Lower lobe of right lung (tissue), 2 donors: ENCODE measurements around the gene BRIP1. TPM values are rescaled to one million over a fixed set of nuclear protein-coding genes. Genes with fewer than 3 reads are reported as not detected.

Source experiments
- ATAC-seq, 2 donors: fragments of 200-7000 bp; cut with Tn5 transposase; one replicate each; pipeline ENCODE4 v1.9.1; 2020 to 2022; ENCODE audit warnings: mild to moderate bottlenecking in 2 of 2, moderate library complexity in 2 of 2
- DNase-seq: peaks from one replicate; pipeline ENCODE4 v3.0.0-alpha.2; 2020
- H3K27ac ChIP-seq: fragments of 200-600 bp; one replicate; pipeline ENCODE4 v1.8.0; 2022
- H3K27me3 ChIP-seq: fragments of 200-600 bp; one replicate; pipeline ENCODE4 v1.8.0; 2022; ENCODE audit warnings: low read depth
- H3K36me3 ChIP-seq: fragments of 200-600 bp; one replicate; pipeline ENCODE4 v1.8.0; 2022; ENCODE audit warnings: mild to moderate bottlenecking
- H3K4me1 ChIP-seq: fragments of 200-600 bp; one replicate; pipeline ENCODE4 v1.8.0; 2022
- H3K4me3 ChIP-seq: fragments of 200-600 bp; one replicate; pipeline ENCODE4 v1.8.0; 2022; ENCODE audit warnings: mild to moderate bottlenecking
- H3K9me3 ChIP-seq: fragments of 200-600 bp; one replicate; pipeline ENCODE4 v1.8.0; 2022
- intact Hi-C: fragments of 100-400 bp; cut with DNase I; formaldehyde crosslinking; loops from one replicate; pipeline ENCODE4 v1.11.0; 2022
- total RNA-seq: library from RNA; stranded (reverse); fragmentation: NEBNext Ultra II Directional; extraction: Animal tissue kit (Norgen Biotek cat#: 25700); gene quantifications from one replicate; pipeline ENCODE4 v1.2.1, GENCODE V29; 2021
- TF ChIP-seq, protein P1 (sequence below): fragments of 200-600 bp; IDR thresholded peaks from one replicate; pipeline ENCODE4 v1.8.0; 2022; ENCODE audit warnings: antibody characterized with exemption, mild to moderate bottlenecking
- donor health status: DM: no; HTN: yes; CAD: no; lungs with severe emphysema.

BRIP1 gene
- total RNA-seq, 1 donor from 2014 or later = 0.83 TPM

DNA sequence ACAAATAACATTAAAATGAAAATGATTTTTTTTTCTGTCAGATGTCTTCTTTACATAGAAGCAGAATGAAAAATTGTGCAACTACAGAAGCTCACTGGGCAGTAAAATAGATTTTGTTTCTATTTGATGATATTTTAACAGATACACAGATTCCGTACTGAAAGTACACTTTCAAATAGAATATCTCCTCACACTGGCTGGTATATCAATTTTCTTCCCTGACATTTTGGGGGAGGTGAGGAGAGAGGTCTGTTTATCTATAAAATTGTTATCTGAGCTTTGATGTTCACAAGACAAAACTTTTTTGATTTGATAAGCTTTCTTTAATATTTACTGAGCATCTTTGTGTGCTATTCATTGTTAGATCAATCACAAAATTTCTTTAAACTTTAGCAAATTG, 148.0 kb downstream of the BRIP1 start:
- intact Hi-C loops = no loop called here
- H3K4me3 ChIP-seq = no peak overlapping the region
- no peak for ATAC-seq

DNA sequence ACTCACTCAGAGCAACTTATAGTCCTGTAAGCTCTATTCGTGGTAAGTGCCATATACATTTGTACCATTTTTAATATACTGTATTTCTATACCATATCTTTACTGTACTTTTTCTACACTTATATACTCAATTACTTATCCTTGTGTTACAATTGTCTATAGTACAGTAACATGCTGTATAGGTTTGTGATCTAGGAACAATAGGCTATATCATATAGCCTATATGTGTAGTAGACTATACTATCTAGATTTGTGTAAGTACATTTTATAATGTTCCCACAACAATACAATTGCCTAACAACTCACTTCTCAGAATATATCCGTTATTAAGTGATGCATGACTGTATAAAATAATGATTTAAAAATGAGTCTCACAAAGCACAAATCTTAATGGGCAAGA, 149.0 kb downstream of the BRIP1 start:
- DNase-seq = no peak
- no peak for ATAC-seq

More for the DNA sequence above, 148.0 kb downstream of the BRIP1 start:
- TF ChIP-seq, protein P1, sequence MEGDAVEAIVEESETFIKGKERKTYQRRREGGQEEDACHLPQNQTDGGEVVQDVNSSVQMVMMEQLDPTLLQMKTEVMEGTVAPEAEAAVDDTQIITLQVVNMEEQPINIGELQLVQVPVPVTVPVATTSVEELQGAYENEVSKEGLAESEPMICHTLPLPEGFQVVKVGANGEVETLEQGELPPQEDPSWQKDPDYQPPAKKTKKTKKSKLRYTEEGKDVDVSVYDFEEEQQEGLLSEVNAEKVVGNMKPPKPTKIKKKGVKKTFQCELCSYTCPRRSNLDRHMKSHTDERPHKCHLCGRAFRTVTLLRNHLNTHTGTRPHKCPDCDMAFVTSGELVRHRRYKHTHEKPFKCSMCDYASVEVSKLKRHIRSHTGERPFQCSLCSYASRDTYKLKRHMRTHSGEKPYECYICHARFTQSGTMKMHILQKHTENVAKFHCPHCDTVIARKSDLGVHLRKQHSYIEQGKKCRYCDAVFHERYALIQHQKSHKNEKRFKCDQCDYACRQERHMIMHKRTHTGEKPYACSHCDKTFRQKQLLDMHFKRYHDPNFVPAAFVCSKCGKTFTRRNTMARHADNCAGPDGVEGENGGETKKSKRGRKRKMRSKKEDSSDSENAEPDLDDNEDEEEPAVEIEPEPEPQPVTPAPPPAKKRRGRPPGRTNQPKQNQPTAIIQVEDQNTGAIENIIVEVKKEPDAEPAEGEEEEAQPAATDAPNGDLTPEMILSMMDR = no peak
- peaks cover 25% of the 10 kb centered on the region for H3K9me3 ChIP-seq
- H3K36me3 ChIP-seq = no peaks in the 10 kb centered on the region
- no peaks in the 10 kb centered on the region for H3K4me1 ChIP-seq
- no peaks in the 10 kb centered on the region for H3K27me3 ChIP-seq
- no peak overlapping the region for H3K27ac ChIP-seq
- no peak for DNase-seq

DNA sequence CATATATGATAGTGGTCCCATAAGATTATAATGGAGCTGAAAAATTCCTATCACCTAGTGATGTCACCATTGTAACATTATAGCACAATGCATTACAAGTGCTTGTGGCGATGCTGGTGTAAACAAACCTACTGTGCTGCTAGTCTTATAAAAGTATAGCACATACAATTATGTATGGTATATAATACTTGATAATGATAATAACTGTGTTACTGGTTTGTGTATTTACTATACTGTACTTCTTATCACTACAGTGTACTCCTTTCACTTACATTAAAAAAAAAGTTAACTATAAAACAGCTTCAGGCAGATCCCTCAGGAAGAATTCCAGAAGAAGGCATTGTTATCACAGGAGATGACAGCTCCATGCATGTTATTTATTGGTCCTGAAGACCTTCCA, 150.3 kb downstream of the BRIP1 start:
- no peaks in the 10 kb centered on the region for H3K36me3 ChIP-seq
- H3K27me3 ChIP-seq = no peaks in the 10 kb centered on the region
- ATAC-seq (no peak), DNase-seq (no peak)
- peaks cover 18% of the 10 kb centered on the region for H3K9me3 ChIP-seq
- no peaks in the 10 kb centered on the region for H3K4me1 ChIP-seq
- H3K27ac ChIP-seq = no peak overlapping the region
- TF ChIP-seq, protein P1 = no peak
- H3K4me3 ChIP-seq = no peak overlapping the region
- intact Hi-C loops = no loop called here

More for the DNA sequence above, 149.0 kb downstream of the BRIP1 start:
- Histone ChIP-seq H3K9me3 (peaks cover 25% of the 10 kb centered on the region), H3K27ac (no peak overlapping the region), H3K27me3 (no peaks in the 10 kb centered on the region), H3K4me1 (no peaks in the 10 kb centered on the region), H3K4me3 (no peak overlapping the region), H3K36me3 (no peaks in the 10 kb centered on the region)
- intact Hi-C loops = no loop called here
- TF ChIP-seq, protein P1 = no peak

DNA sequence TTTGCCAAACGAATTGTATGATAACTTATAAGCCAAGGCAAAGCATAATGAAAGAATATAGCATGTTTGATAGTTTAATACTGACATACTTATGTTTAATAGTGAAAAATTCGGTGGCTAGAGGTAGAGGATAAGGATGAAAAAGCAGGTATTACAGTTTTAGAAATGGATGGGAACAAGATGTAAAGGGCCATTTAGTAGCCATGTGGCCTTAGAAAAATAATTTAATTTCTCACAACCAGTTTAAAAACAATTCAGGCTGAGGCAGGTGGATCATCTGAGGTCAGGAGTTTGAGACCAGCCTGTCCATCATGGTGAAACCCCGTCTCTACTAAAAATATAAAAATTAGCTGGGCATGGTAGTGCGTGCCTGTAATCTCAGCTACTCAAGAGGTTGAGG, 152.8 kb downstream of the BRIP1 start:
- intact Hi-C loops = no loop called here
- ATAC-seq (no peak), DNase-seq (no peak)
- TF ChIP-seq, protein P1 = no peak
- Histone ChIP-seq H3K27me3 (no peaks in the 10 kb centered on the region), H3K4me1 (no peaks in the 10 kb centered on the region), H3K36me3 (no peaks in the 10 kb centered on the region), H3K27ac (no peak overlapping the region), H3K4me3 (no peak overlapping the region), H3K9me3 (no peaks in the 10 kb centered on the region)

DNA sequence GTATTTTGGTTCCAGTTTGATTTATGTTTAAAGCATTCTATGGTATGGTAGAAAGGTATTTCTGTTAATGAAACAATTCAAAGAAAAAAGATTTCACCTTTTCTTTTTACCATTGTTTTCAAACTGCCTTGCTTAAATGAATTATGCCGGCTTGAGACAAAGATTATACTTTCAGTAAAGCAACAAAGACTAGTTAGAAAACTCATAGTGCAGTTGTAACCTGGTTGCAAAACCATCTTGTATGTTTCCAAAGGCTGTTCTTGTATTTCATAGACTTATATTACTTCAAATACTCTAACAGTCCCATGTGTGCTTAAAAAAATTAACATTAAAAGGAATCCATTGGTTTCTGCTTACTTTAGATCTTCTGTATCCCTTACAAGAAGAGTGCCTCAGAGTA, 153.8 kb downstream of the BRIP1 start:
- Histone ChIP-seq H3K27ac (no peak overlapping the region), H3K27me3 (no peaks in the 10 kb centered on the region), H3K4me3 (no peak overlapping the region), H3K36me3 (no peaks in the 10 kb centered on the region), H3K9me3 (no peaks in the 10 kb centered on the region), H3K4me1 (no peaks in the 10 kb centered on the region)
- intact Hi-C loops = no loop called here
- ATAC-seq (no peak), DNase-seq (no peak)
- TF ChIP-seq, protein P1 = no peak
